Forelimb muscle (tissue), 1 donor: Measurements from ENCODE around the gene DOCK10. TPM values are rescaled to one million over a fixed set of nuclear protein-coding genes. Genes with fewer than 3 reads are reported as not detected.

ENCODE experiments used
- DNase-seq: peaks from one replicate; pipeline ENCODE4 v3.0.0-alpha.2; 2013; ENCODE audit warnings: low read depth
- polyA plus RNA-seq: library from polyadenylated mRNA; unstranded; fragments of 120-200 nt; gene quantifications from one replicate; pipeline ENCODE4 v1.2.1, GENCODE V29; 2013; ENCODE audit not compliant: insufficient read length

Gene DOCK10
- polyA plus RNA-seq, 1 donor, result 16.3 TPM

DNA sequence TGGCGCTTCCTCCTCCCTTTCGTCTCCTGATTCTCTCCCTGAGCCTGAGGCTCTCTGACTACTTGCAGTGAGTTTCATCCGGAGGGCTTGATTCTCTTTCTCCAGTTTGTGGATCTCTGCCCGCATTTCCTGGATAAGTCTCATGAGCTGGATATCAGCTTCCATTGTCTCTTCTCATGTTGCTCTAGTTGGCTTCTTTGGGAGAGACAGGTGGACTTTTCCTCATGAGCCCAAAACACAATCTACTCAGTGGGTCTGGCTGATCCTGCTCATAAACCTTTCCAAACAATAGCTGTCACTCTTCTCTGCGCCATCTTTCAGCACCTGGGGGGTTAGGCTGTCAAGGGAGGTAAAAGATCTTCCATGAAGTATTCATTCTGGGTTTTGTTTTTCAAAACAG is 326.1 kb downstream of the DOCK10 start, which contains the start of gene CCDC195:
CCDC195 (minus strand) TSS at position 165 of the 400 bp plus-strand sequence; CDS start at position 165, 0 bp downstream.
- DNase-seq, result no peak
